Mammary epithelial cell (primary cell): ENCODE measurements around the gene OR2A12.

Source experiments
- CTCF ChIP-seq, 2 donors: IDR thresholded peaks in 1 of 2; conservative IDR thresholded peaks in 1 of 2; 2 replicates each; pipeline ENCODE4 v1.5.1; 2011 to 2012; ENCODE audit warnings: inconsistent platforms in 2 of 2, low read length in 2 of 2, mild to moderate bottlenecking in 2 of 2, control low read depth in 1 of 2, low read depth in 1 of 2; ENCODE audit not compliant: insufficient read depth in 1 of 2; ENCODE audit errors: extremely low read depth in 1 of 2
- EZH2 ChIP-seq: IDR thresholded peaks from 2 replicates; pipeline ENCODE4 v1.6.1; 2012; ENCODE audit warnings: low read length, inconsistent platforms, borderline replicate concordance

GRCh38 chr7:144109283-144109682 is 23.2 kb downstream of the OR2A12 start, which contains the start of gene OR2A2:
- TF ChIP-seq CTCF (conservative IDR thresholded peaks at IDR 0.05 in 1 of 2, IDR thresholded peaks at IDR 0.05 in 1 of 2; ENCODE audit: extremely low read depth in 1 of 2, insufficient read depth in 1 of 2, low read depth in 1 of 2, low read length in 2 of 2) (no peak), EZH2 (no peak)
